Right lobe of liver (tissue), 4 donors: ENCODE results near the gene MGAT4C.

Experiments
- CTCF ChIP-seq, 4 donors: fragments of 200-600 bp in 3 of 4; fragments of 450-650 bp in 1 of 4; IDR thresholded peaks; one replicate each; pipeline versions ENCODE4 v1.5.1 to v1.8.0; 2016 to 2022; ENCODE audit warnings: antibody characterized with exemption in 4 of 4, mild to moderate bottlenecking in 2 of 4
- POLR2A ChIP-seq: fragments of 450-650 bp; IDR thresholded peaks from one replicate; pipeline ENCODE4 v1.6.1; 2017; ENCODE audit warnings: antibody characterized with exemption, mild to moderate bottlenecking
- donor health status: DM: no; HTN: no; CAD: no.
- donor health status: DM: no; HTN: no; CAD: no.
- donor health status: DM: no; HTN: yes; CAD: no.

- TF ChIP-seq POLR2A (no peak), CTCF (IDR thresholded peaks at IDR 0.05) (no peak)
Measured at GRCh38 chr12:86265329-86265695, 9.1 kb upstream of the MGAT4C start.
